NCI-H2029 treated with DMSO at 0.1 percent for 48 hours (cell line): ENCODE data around the gene GPC6.

Experiments
- DNase-seq: peaks from one replicate; lab custom pipeline; 2025; lab: John Stamatoyannopoulos, UW

Gene GPC6

GRCh38 chr13:93562676-93563075, 336.1 kb downstream of the GPC6 start:
- DNase-seq = no peak

GRCh38 chr13:93577105-93577504, 350.5 kb downstream of the GPC6 start:
- no peak for DNase-seq

- no peak for DNase-seq
Measured at GRCh38 chr13:93589788-93590187, 363.2 kb downstream of the GPC6 start.

GRCh38 chr13:93603043-93603442, 376.4 kb downstream of the GPC6 start:
- no peak for DNase-seq

GRCh38 chr13:93614776-93615175, 388.2 kb downstream of the GPC6 start:
- DNase-seq = no peak

GRCh38 chr13:93620181-93620765, 393.7 kb downstream of the GPC6 start:
- no peak for DNase-seq

- no peak for DNase-seq
Measured at GRCh38 chr13:93621051-93621450, 394.4 kb downstream of the GPC6 start.

GRCh38 chr13:93621966-93622365, 395.4 kb downstream of the GPC6 start:
- no peak for DNase-seq

GRCh38 chr13:93624311-93624777, 397.7 kb downstream of the GPC6 start:
- DNase-seq = no peak

GRCh38 chr13:93625536-93625935, 398.9 kb downstream of the GPC6 start:
- DNase-seq = no peak

GRCh38 chr13:93628136-93628797, 401.7 kb downstream of the GPC6 start:
- DNase-seq = no peak

GRCh38 chr13:93635616-93636032, 409.0 kb downstream of the GPC6 start:
- no peak for DNase-seq

GRCh38 chr13:93637852-93638251, 411.2 kb downstream of the GPC6 start:
- DNase-seq = no peak

- no peak for DNase-seq
Measured at GRCh38 chr13:93640452-93640851, 413.8 kb downstream of the GPC6 start.

GRCh38 chr13:93646245-93646644, 419.6 kb downstream of the GPC6 start:
- DNase-seq = no peak

GRCh38 chr13:93649496-93649895, 422.9 kb downstream of the GPC6 start:
- DNase-seq = no peak

GRCh38 chr13:93653776-93654175, 427.2 kb downstream of the GPC6 start:
- DNase-seq = no peak

- DNase-seq = no peak
Measured at GRCh38 chr13:93655154-93655553, 428.5 kb downstream of the GPC6 start.

- DNase-seq = no peak
Measured at GRCh38 chr13:93660391-93661063, 433.9 kb downstream of the GPC6 start.

- DNase-seq = no peak
Measured at GRCh38 chr13:93670866-93671265, 444.3 kb downstream of the GPC6 start.

- DNase-seq = no peak
Measured at GRCh38 chr13:93672996-93673395, 446.4 kb downstream of the GPC6 start.

- no peak for DNase-seq
Measured at GRCh38 chr13:93673885-93674284, 447.3 kb downstream of the GPC6 start.

GRCh38 chr13:93674337-93674755, 447.7 kb downstream of the GPC6 start:
- no peak for DNase-seq
